Fibroblast of mammary gland (primary cell): ENCODE results near the gene PASK.

Experiments used
- DNase-seq: peaks from one replicate; pipeline ENCODE4 v3.0.0-alpha.2; 2010; ENCODE audit warnings: low read depth
- H3K4me3 ChIP-seq: 2 replicates; pipeline ENCODE4 v1.5.1; 2011; ENCODE audit warnings: low read depth, mild to moderate bottlenecking, low read length, moderate library complexity; ENCODE audit not compliant: control insufficient read depth
- CTCF ChIP-seq: conservative IDR thresholded peaks from 2 replicates; pipeline ENCODE4 v1.5.1; 2011; ENCODE audit warnings: low read depth, low read length, inconsistent platforms; ENCODE audit not compliant: control insufficient read depth, insufficient read depth

PASK gene

DNA sequence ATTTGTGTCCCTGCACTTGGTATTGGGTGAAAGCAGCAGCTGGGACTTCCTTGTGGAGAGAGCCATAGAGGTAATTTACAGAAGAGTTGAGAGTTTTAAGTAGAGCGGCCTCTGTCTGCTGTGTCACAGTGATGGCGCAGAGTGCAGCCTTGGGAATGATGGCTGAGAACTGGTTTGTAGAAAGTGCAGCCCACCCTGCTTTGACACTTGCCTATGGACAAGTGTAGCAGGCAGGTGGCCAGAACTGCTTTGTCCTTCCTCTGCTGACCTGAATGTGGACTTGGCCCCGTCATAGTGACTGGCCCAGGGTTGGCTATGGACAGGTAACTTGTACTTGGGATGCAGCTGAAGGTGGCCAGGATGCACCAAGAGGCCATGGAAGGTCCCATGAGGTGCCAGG is 32.9 kb upstream of the PASK start:
- no peak for DNase-seq
- no peak overlapping the region for H3K4me3 ChIP-seq
- TF ChIP-seq CTCF: no peak

DNA sequence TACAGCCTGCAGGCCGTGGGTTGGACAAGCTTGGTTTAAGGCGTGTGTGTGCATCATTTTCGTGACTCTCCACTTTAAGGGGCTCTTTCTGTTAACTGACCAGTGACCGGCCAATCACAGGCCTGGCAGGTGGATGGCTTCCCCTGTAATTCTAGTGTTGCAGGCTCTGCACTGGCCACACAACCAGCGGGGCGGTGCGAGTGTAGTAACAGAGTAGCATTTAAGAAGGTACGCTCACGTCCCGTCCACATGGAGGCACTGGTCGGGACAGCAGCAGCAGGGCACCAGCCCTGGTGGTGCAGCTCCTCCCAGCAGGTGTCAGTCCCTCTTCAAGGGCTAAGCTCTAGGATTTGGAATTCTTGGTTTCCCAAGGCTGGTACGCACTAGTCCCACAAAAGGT is 31.2 kb upstream of the PASK start:
- TF ChIP-seq CTCF: no peak
- H3K4me3 ChIP-seq: no peak overlapping the region
- DNase-seq: no peak

DNA sequence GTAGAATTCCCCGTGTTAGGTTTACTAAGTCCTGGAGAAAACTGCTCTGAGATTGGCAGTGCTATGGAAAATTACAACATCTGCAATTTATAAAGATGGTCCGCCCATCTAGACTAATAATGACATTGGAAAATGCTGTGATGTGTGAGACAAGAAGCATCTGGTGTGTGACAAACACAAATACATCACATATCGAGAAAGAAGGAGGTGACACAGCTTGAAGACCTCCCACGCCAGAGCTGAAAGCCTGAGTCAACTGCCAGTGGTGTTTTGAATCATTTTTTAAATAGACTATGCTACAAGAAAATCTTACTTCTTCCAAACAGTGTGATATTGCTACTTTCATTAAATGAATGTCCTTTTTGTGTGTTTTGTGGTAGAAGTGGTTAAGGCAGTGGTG is 30.6 kb upstream of the PASK start:
- H3K4me3 ChIP-seq: no peak overlapping the region
- no peak for TF ChIP-seq CTCF
- peak; percentile 31 for DNase-seq

GRCh38 chr2:241178961-241179360 is 29.7 kb upstream of the PASK start:
- no peak overlapping the region for H3K4me3 ChIP-seq
- no peak for TF ChIP-seq CTCF
- DNase-seq: no peak

- TF ChIP-seq CTCF: no peak
- no peak overlapping the region for H3K4me3 ChIP-seq
- DNase-seq: no peak
Measured at GRCh38 chr2:241177526-241178334, 28.5 kb upstream of the PASK start.

DNA sequence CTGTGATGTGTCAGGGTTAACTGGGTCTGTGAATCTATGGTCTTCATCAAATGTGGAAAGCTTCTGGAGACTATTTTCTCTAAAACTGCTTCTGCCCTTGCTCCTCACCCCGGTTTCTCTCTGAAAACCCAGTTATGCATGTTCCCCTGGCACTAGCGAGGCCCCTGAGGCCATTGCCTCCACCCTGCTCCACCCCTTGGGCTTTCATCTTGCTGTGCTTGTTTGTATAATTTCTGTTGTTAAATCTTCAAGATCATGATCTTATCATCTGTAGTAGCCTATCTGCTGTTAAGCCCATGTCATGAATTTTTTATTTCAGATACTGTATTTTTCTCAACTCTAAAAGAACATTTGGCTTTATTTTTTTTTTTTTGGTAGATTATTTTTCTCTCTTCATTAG is 24.3 kb upstream of the PASK start:
- DNase-seq: no peak
- H3K4me3 ChIP-seq: no peak overlapping the region
- TF ChIP-seq CTCF: no peak

DNA sequence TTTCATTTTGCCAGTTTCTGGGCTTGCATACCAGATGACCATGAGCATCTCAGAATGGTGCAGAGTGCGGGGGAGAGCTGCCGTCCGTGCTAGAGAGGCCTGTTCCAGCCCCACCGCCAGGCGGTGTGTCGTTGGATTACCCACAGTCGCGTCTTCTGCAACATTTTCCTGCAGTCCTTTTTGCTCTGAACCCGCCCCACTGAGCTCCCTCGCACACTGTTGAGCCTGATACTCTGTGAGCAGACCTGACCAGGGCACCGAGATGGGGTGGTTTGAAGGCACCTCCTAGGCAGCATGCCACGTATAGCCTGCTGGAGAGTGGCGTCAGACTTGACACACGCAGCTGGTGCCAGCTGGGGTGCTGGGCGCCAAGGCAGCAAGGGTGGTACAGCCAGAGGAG is 19.1 kb upstream of the PASK start:
- no peak for DNase-seq
- no peak for TF ChIP-seq CTCF
- H3K4me3 ChIP-seq: no peak overlapping the region
